ENCODE measurements around the gene ATP8B1. TPM values are rescaled to one million over a fixed set of nuclear protein-coding genes. Genes with fewer than 3 reads are reported as not detected.

ATP8B1 gene
- total and polyA plus RNA-seq, 2 experiments from 2014 or later = 7.9 to 38.4 TPM

DNA sequence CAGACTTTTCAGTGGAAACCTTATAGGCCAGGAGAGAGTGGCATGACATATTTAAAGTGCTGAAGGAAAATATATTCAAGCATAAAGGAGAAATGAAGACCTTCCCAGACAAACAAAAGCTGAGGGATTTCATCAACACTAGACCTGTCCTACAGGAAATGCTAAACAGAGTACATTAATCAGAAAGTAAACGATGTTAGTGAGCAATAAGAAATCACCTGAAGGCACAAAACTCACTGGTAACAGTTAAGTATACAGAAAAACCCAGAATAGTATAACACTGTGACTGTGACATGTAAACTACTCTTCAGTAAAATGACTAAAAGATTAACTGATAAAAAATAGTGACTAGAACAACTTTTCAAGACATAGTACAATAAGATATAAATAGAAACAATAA lies 87.4 kb downstream of the ATP8B1 start:
- Histone ChIP-seq H3K4me1 (ENCODE audit: insufficient read depth) (peaks cover 16% of the 10 kb centered on the region), H3K27me3 (no peaks in the 10 kb centered on the region), H3K79me2 (peaks cover 63% of the 10 kb centered on the region), H2AFZ (no peak overlapping the region), H3K9me2 (replicated peaks; ENCODE audit: insufficient read depth) (no peaks in the 10 kb centered on the region), H3K27ac (peak overlapping the region; percentile 27), H3K4me3 (no peak overlapping the region), H3K9me3 (ENCODE audit: low read depth) (no peaks in the 10 kb centered on the region), H3K36me3 (replicated peaks; ENCODE audit: insufficient read depth, low read depth) (no peaks in the 10 kb centered on the region), H4K20me1 (ENCODE audit: insufficient read depth, poor library complexity, severe bottlenecking) (no peaks in the 10 kb centered on the region), H3K4me2 (no peak overlapping the region)
- DNase-seq (ENCODE audit: low spot score) = no peak
- WGBS (ENCODE audit: low lambda C conversion rate, missing lambda C conversion rate) = 56% methylated on average over 1 of the region's 1 CpG
- TF ChIP-seq CTCF (IDR thresholded peaks at IDR 0.05; ENCODE audit: poor library complexity) (no peak), EZH2phosphoT487 (IDR thresholded peaks at IDR 0.05; ENCODE audit: low read depth, severe bottlenecking, unreplicated experiment) (no peak), EZH2 (IDR thresholded peaks at IDR 0.05; ENCODE audit: borderline replicate concordance) (no peak)

GRCh38 chr18:57715073-57715472 lies 88.0 kb downstream of the ATP8B1 start:
- no peaks in the 10 kb centered on the region for H3K9me3 ChIP-seq (ENCODE audit: low read depth)
- no peaks in the 10 kb centered on the region for H4K20me1 ChIP-seq (ENCODE audit: insufficient read depth, poor library complexity, severe bottlenecking)
- peak overlapping the region; percentile 27 for H3K27ac ChIP-seq
- WGBS (ENCODE audit: low lambda C conversion rate, missing lambda C conversion rate) = 97% methylated on average over 2 of the region's 2 CpGs
- H3K9me2 ChIP-seq (replicated peaks; ENCODE audit: insufficient read depth) = no peaks in the 10 kb centered on the region
- no peak overlapping the region for H3K4me2 ChIP-seq
- no peaks in the 10 kb centered on the region for H3K36me3 ChIP-seq (replicated peaks; ENCODE audit: insufficient read depth, low read depth)
- H2AFZ ChIP-seq = no peak overlapping the region
- no peak for DNase-seq (ENCODE audit: low spot score)
- H3K4me1 ChIP-seq (ENCODE audit: insufficient read depth) = peaks cover 16% of the 10 kb centered on the region
- no peak overlapping the region for H3K4me3 ChIP-seq
- H3K79me2 ChIP-seq = peaks cover 69% of the 10 kb centered on the region
- no peaks in the 10 kb centered on the region for H3K27me3 ChIP-seq
- no peak for TF ChIP-seq CTCF (IDR thresholded peaks at IDR 0.05; ENCODE audit: poor library complexity)
- TF ChIP-seq EZH2phosphoT487 (IDR thresholded peaks at IDR 0.05; ENCODE audit: low read depth, severe bottlenecking, unreplicated experiment) = no peak
- TF ChIP-seq EZH2 (IDR thresholded peaks at IDR 0.05; ENCODE audit: borderline replicate concordance) = no peak

DNA sequence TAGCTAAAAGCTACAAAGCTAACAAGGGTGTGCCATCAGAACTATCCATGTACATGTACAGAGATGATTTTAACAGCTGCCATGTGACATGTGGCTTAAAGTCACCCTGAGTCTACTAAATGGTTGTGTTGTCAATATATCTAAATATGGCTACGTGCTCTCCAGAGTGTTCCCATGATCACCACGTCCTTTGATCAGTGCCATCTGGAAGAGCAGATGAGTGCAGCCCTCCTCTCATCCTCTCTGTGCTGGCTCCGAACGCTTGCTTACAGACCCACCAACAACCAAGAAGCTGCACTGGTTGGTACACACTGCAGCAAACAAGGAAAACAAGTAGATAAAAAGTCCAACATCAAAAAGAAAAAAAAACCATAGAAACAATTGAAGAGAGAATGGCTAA lies 92.9 kb downstream of the ATP8B1 start:
- no peak overlapping the region for H3K4me2 ChIP-seq
- no peak overlapping the region for H3K4me3 ChIP-seq
- no peaks in the 10 kb centered on the region for H4K20me1 ChIP-seq (ENCODE audit: insufficient read depth, poor library complexity, severe bottlenecking)
- no peaks in the 10 kb centered on the region for H3K9me2 ChIP-seq (replicated peaks; ENCODE audit: insufficient read depth)
- no peaks in the 10 kb centered on the region for H3K27me3 ChIP-seq
- no peak for TF ChIP-seq CTCF (IDR thresholded peaks at IDR 0.05; ENCODE audit: poor library complexity)
- no peak for TF ChIP-seq EZH2 (IDR thresholded peaks at IDR 0.05; ENCODE audit: borderline replicate concordance)
- H3K79me2 ChIP-seq = peaks cover 75% of the 10 kb centered on the region
- no peak overlapping the region for H3K27ac ChIP-seq
- WGBS (ENCODE audit: low lambda C conversion rate, missing lambda C conversion rate) = 82% methylated on average over 4 of the region's 4 CpGs
- H3K36me3 ChIP-seq (replicated peaks; ENCODE audit: insufficient read depth, low read depth) = no peaks in the 10 kb centered on the region
- no peak overlapping the region for H2AFZ ChIP-seq
- H3K4me1 ChIP-seq (ENCODE audit: insufficient read depth) = peaks cover 36% of the 10 kb centered on the region
- H3K9me3 ChIP-seq (ENCODE audit: low read depth) = no peaks in the 10 kb centered on the region
- DNase-seq (ENCODE audit: low spot score) = no peak

DNA sequence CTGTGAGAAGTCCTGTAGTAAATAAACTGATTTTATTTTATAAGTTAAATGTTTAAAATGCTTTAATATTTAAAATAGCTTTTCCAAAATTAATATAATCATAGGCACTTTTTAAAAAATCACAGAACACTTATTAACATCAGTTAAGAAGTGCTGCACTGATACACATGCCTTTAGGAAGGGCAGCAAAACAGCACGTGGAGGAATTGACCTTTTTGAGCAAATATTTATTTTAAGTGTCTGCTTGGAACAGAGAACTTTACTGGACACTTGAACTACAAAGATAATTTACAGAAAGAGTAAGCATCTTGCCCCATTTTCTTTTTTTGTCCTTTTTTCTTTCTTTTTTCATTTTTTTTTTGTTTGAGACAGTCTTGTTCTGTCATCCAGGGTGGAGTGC lies 93.8 kb downstream of the ATP8B1 start:
- Histone ChIP-seq H3K27me3 (no peaks in the 10 kb centered on the region), H3K36me3 (replicated peaks; ENCODE audit: insufficient read depth, low read depth) (no peaks in the 10 kb centered on the region), H3K4me1 (ENCODE audit: insufficient read depth) (peaks cover 37% of the 10 kb centered on the region), H3K9me3 (ENCODE audit: low read depth) (no peaks in the 10 kb centered on the region), H3K4me3 (no peak overlapping the region), H3K9me2 (replicated peaks; ENCODE audit: insufficient read depth) (no peaks in the 10 kb centered on the region), H4K20me1 (ENCODE audit: insufficient read depth, poor library complexity, severe bottlenecking) (no peaks in the 10 kb centered on the region), H2AFZ (no peak overlapping the region), H3K27ac (no peak overlapping the region), H3K4me2 (no peak overlapping the region), H3K79me2 (peaks cover 67% of the 10 kb centered on the region)
- DNase-seq (ENCODE audit: low spot score) = no peak
- no peak for TF ChIP-seq EZH2 (IDR thresholded peaks at IDR 0.05; ENCODE audit: borderline replicate concordance)
- no peak for TF ChIP-seq EZH2phosphoT487 (IDR thresholded peaks at IDR 0.05; ENCODE audit: low read depth, severe bottlenecking, unreplicated experiment)
- no peak for TF ChIP-seq CTCF (IDR thresholded peaks at IDR 0.05; ENCODE audit: poor library complexity)
- 43% methylated on average over 1 of the region's 1 CpG for WGBS (ENCODE audit: low lambda C conversion rate, missing lambda C conversion rate)

Data from hepatocyte (in vitro differentiated cells).